ENCODE measurements around the gene CP. TPM values are rescaled to one million over a fixed set of nuclear protein-coding genes. Genes with fewer than 3 reads are reported as not detected.

The CP gene
- total RNA-seq, 1 experiment from 2014 or later = not detected

GRCh38 chr3:149122721-149123578 is 98.7 kb downstream of the CP start:
- no peak for DNase-seq (ENCODE audit: low read depth)

Other genes with a start within 250 kb of the CP start
- 45.3 and 65.4 TPM in 2 replicates for gene GYG1, start 230.3 kb downstream of the CP start, total RNA-seq (2014; rRNA removed; shearing (Covaris generic))
- 89.6 and 92.8 TPM in 2 replicates for gene HLTF, start 135.3 kb downstream of the CP start, total RNA-seq (2014; rRNA removed; shearing (Covaris generic))
- gene HPS3, start 92.2 kb downstream of the CP start, total RNA-seq (2014; rRNA removed; shearing (Covaris generic)) = 40.5 and 50.3 TPM in 2 replicates
- 5.2 and 5.8 TPM in 2 replicates for gene TM4SF18, start 111.8 kb upstream of the CP start, total RNA-seq (2014; rRNA removed; shearing (Covaris generic))
- 87.2 and 94.1 TPM in 2 replicates for gene TM4SF1, start 155.8 kb upstream of the CP start, total RNA-seq (2014; rRNA removed; shearing (Covaris generic))